Epithelial cell of proximal tubule (primary cell): ENCODE data around the gene PELI2. TPM values are rescaled to one million over a fixed set of nuclear protein-coding genes. Genes with fewer than 3 reads are reported as not detected.

Experiments used
- DNase-seq: peaks from one replicate; pipeline ENCODE4 v3.0.0-alpha.2; 2011; ENCODE audit warnings: low read depth
- H3K4me3 ChIP-seq: 2 replicates; pipeline ENCODE4 v1.5.1; 2011; ENCODE audit warnings: low read depth, mild to moderate bottlenecking, low read length
- total RNA-seq: library from RNA; depleted of rRNA; stranded (reverse); fragments of >200 nt; gene quantifications from 2 replicates; pipeline ENCODE4 v1.2.3, GENCODE V29; 2015
- TF ChIP-seq, protein P1 (sequence below): conservative IDR thresholded peaks from 2 replicates; pipeline ENCODE4 v1.5.1; 2012; ENCODE audit warnings: low read depth, mild to moderate bottlenecking, low read length

Gene PELI2
- total RNA-seq, 1 donor from 2014 or later: 6.6 TPM

DNA sequence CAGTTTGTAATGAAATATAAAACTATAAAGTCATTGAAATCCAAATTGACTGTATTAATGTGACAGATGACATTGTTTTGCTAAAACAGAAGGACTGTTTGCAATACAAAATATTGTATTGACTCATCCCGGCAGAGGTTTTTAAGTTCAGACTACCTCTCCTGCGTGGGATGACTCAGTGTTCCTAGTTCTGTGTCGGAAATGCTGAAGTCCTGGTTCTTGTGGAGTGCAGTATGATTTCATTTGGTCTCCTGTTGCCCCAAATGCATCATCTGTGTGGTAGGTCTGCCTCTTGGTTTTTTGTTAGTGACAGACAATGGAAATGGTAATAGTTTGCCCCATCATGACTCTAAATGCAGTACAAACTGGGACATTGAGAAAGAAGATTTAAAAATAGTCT, 27.8 kb downstream of the PELI2 start:
- no peak overlapping the region for H3K4me3 ChIP-seq
- TF ChIP-seq, protein P1, sequence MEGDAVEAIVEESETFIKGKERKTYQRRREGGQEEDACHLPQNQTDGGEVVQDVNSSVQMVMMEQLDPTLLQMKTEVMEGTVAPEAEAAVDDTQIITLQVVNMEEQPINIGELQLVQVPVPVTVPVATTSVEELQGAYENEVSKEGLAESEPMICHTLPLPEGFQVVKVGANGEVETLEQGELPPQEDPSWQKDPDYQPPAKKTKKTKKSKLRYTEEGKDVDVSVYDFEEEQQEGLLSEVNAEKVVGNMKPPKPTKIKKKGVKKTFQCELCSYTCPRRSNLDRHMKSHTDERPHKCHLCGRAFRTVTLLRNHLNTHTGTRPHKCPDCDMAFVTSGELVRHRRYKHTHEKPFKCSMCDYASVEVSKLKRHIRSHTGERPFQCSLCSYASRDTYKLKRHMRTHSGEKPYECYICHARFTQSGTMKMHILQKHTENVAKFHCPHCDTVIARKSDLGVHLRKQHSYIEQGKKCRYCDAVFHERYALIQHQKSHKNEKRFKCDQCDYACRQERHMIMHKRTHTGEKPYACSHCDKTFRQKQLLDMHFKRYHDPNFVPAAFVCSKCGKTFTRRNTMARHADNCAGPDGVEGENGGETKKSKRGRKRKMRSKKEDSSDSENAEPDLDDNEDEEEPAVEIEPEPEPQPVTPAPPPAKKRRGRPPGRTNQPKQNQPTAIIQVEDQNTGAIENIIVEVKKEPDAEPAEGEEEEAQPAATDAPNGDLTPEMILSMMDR: no peak
- DNase-seq: no peak

DNA sequence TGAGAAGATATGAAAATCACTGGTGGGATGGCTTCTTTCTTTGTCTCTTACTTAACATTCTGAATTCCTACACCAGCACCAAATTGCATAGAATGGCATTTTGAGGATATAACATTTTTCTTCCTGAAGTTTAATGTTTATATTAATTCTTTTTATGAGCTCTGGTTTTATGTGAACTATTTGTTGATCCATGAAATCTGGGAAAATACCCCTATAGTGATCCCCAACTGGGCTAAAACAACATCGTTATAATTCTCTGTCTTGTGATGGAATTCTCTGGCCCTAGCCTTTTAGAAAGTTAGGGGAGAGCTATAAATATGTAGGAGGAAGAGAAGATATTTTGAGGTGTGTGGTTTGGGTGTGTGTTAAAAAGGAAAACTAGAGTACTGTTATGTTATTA, 29.2 kb downstream of the PELI2 start:
- TF ChIP-seq, protein P1: no peak
- H3K4me3 ChIP-seq: no peak overlapping the region
- no peak for DNase-seq

DNA sequence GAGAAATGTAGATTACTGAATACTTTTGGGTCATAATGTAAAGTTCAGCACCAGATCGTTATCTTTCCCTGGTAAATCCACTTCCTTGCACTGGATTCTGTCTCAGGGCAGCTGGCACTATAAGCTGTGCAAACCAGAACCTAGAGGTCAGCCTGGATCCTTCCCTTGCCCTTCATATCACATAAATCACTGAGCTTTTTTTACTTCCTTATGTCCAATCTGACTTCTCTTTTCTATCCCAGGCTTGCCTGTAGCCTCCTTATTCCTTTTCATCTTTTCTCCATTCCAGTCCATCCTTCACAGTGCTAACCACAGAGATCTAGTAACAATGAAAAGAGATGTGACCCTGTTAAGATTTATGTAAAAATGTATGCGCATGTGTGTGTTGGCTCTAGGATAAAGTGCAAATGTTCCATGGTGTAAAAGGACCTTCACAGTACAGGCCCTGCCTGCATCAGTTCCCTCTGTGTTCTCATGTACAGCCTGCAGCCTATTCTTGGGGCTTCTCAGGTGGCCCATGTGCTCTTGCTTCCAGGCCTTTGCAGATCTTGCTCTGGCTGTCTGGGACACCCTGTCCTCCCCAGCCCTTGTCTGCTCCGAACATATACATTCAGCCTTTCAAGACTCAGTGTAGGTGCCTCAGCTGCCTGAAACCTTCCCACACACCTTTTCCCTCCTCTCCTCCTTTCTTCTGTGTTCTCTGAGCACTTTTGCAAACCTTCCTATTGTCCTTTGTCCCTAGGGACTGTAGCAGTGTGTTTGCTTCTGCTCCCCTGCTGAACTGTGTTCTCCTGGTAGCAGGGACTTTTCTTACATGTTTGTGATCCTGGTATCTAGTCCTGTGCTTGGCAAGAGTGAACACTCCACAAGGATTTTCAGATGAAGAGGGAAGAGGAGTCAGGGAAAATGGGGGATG, 30.0 kb downstream of the PELI2 start:
- DNase-seq: no peak
- TF ChIP-seq, protein P1: no peak
- no peak overlapping the region for H3K4me3 ChIP-seq

DNA sequence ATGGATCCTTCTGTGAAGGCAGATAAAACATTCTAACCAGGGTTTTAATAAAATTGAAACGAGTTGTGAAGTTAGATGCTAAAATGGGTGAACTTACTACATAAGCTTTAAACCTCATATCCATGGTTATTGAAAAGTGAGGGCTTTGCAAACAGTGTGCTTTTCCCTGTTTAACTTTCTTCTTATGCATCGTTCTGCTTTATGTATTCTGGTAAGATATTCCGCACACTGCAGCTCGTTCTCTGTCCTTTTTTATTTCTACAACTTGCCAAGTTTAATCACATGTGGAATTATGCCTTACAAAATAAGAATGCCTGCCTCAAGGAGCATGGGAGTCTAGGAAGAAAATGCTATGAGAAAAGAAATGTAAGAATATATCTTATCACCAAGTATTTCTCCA, 30.9 kb downstream of the PELI2 start:
- no peak overlapping the region for H3K4me3 ChIP-seq
- TF ChIP-seq, protein P1: no peak
- no peak for DNase-seq

DNA sequence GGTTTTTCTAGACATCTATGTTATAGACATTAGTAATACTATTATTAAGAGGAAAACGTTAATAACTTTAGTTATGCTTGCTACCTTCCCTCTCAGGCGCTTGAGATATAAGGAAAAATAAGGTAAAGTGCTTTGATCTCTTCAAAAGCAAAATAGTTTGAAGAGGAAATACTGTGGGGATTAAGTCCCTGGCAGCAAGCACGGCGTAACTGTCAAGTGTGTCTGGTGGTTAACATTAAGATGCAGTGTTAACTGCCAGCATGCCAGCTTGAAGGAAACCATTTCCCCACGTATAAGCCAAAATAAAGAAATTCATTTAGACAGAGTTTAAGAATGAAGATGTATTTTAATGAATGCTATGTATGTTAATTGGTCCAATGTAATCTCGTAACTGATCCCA, 31.8 kb downstream of the PELI2 start:
- no peak overlapping the region for H3K4me3 ChIP-seq
- TF ChIP-seq, protein P1: no peak
- DNase-seq: no peak

DNA sequence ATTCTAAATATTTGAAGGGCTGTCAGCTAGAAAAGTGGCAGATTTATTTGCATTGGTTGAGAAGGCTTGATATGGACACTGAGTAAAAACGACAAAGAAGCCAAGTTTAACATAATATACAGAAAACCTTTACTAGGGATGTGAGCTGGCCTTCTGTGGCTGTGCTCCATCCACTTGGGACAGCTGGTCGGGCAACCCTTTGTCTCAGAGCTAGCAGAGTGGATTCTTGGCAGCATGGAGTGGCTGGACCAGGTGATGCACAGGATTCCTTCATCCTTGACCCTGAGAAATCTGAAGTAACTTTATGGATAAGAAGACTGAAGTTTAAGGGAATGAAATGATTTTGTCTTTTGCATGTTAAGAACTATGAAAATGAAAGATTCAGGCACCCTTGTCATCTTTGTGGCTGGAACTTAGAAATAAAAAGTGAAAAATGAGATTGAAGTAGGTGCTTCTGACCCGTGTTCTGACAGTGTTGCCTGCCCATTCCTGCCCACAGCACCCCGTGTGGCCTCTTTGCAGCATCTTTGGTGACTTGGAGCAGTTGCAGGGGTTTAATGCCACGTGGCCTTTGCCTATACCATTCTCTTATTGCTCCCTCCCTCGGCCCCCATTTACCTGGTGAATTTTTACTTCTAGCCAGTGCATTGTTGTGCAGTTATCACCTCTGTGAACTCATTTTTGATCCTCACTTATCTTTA, 32.6 kb downstream of the PELI2 start:
- TF ChIP-seq, protein P1: no peak
- no peak for DNase-seq
- no peak overlapping the region for H3K4me3 ChIP-seq
